H1 (cell line): Measurements from ENCODE around the gene ZNF620. TPM values are rescaled to one million over a fixed set of nuclear protein-coding genes. Genes with fewer than 3 reads are reported as not detected.

Experiments used
- CTCF ChIA-PET: fragments of 300-600 bp; sonication (Branson Sonifier 250); formaldehyde crosslinking; loops from one replicate; lab custom pipeline; 2021; ENCODE audit not compliant: partially characterized antibody; lab: Charles Lee
- POLR2A ChIA-PET: fragments of 300-600 bp; sonication (Branson Sonifier 250); formaldehyde crosslinking; loops from one replicate; lab custom pipeline; 2021; ENCODE audit warnings: inconsistent platforms; ENCODE audit not compliant: partially characterized antibody; lab: Charles Lee
- DNase-seq, 2 experiments: peaks; one replicate each; pipeline versions ENCODE4 v3.0.0 to v3.0.0-alpha.2; 2010 to 2022; ENCODE audit warnings: low spot score in 2 of 2, low read depth in 1 of 2, mixed read lengths in 1 of 2
- FAIRE-seq: peaks from 2 replicates; lab custom pipeline; 2011; peaks lifted over from hg19 to GRCh38; lab: Jason Lieb, UNC
- H2AFZ ChIP-seq: 2 replicates; pipeline ENCODE4 v1.8.1; 2012; ENCODE audit warnings: low read length, inconsistent platforms
- H2AK5ac ChIP-seq: 2 replicates; pipeline ENCODE4 v1.6.1; 2013; ENCODE audit warnings: low read depth, low read length
- H2BK120ac ChIP-seq: replicated peaks from 2 replicates; pipeline ENCODE3; 2013; ENCODE audit warnings: low read depth, low read length, inconsistent platforms
- H2BK12ac ChIP-seq: 2 replicates; pipeline ENCODE4 v1.6.1; 2013; ENCODE audit warnings: low read depth, low read length
- H2BK15ac ChIP-seq: 2 replicates; pipeline ENCODE4 v1.6.1; 2013; ENCODE audit warnings: low read length
- H2BK20ac ChIP-seq: 2 replicates; pipeline ENCODE4 v1.6.1; 2013; ENCODE audit warnings: low read length
- H2BK5ac ChIP-seq: 2 replicates; pipeline ENCODE4 v1.6.1; 2013; ENCODE audit warnings: low read depth, low read length
- H3K14ac ChIP-seq: 2 replicates; pipeline ENCODE4 v1.6.1; 2013; ENCODE audit warnings: inconsistent platforms; ENCODE audit not compliant: insufficient read length
- H3K18ac ChIP-seq: 2 replicates; pipeline ENCODE4 v1.6.1; 2013; ENCODE audit warnings: low read length; ENCODE audit errors: extremely low read depth
- H3K23ac ChIP-seq: 2 replicates; pipeline ENCODE4 v1.6.1; 2013; ENCODE audit warnings: inconsistent platforms; ENCODE audit not compliant: insufficient read length
- H3K23me2 ChIP-seq: 2 replicates; pipeline ENCODE4 v1.6.1; 2013; ENCODE audit warnings: low read depth, low read length
- H3K27ac ChIP-seq: 2 replicates; pipeline ENCODE4 v1.6.1; 2011; ENCODE audit warnings: low read depth, low read length, inconsistent platforms
- H3K27me3 ChIP-seq, 4 experiments: replicated peaks in 1 of 4; 1 replicate in 1 of 4; 2 replicates in 3 of 4; pipeline versions ENCODE4 v1.6.1 to v1.8.1; 2011 to 2013; ENCODE audit warnings: low read length in 3 of 4, mild to moderate bottlenecking in 3 of 4, inconsistent platforms in 2 of 4, mixed read lengths in 2 of 4, moderate library complexity in 1 of 4; ENCODE audit not compliant: control insufficient read depth in 3 of 4, insufficient read depth in 3 of 4; ENCODE audit errors: extremely low read depth in 1 of 4
- H3K36me3 ChIP-seq, 4 experiments: 2 replicates each; pipeline versions ENCODE4 v1.6.1 to v1.8.1; 2011 to 2013; ENCODE audit warnings: mild to moderate bottlenecking in 4 of 4, low read length in 3 of 4, moderate library complexity in 2 of 4, control low read depth in 1 of 4, inconsistent platforms in 1 of 4; ENCODE audit not compliant: insufficient read depth in 4 of 4, control insufficient read depth in 2 of 4
- H3K4ac ChIP-seq: replicated peaks from 2 replicates; pipeline ENCODE3; 2013; ENCODE audit warnings: low read length, low read depth, mixed read lengths, inconsistent platforms; ENCODE audit not compliant: insufficient read length
- H3K4me1 ChIP-seq, 4 experiments: replicated peaks in 1 of 4; 1 replicate in 1 of 4; 2 replicates in 3 of 4; pipeline versions ENCODE4 v1.6.1 to v1.8.1; 2011 to 2013; ENCODE audit warnings: low read length in 3 of 4, inconsistent platforms in 2 of 4, mixed read lengths in 1 of 4; ENCODE audit not compliant: insufficient read depth in 4 of 4, control insufficient read depth in 3 of 4
- H3K4me2 ChIP-seq, 2 experiments: 2 replicates each; pipeline versions ENCODE4 v1.6.1 to v1.8.1; 2011 to 2013; ENCODE audit warnings: low read depth in 2 of 2, low read length in 2 of 2, control low read depth in 1 of 2, inconsistent platforms in 1 of 2, mild to moderate bottlenecking in 1 of 2; ENCODE audit not compliant: insufficient read depth in 1 of 2
- H3K4me3 ChIP-seq, 4 experiments: fragments of 200-600, 300-600 bp in 1 of 4; sonication (generic), shearing (Covaris generic), sonication (Bioruptor Twin) in 1 of 4; 2 replicates each; pipeline versions ENCODE4 v1.5.1 to v1.8.1; 2011 to 2016; ENCODE audit warnings: low read length in 4 of 4, low read depth in 3 of 4, control low read depth in 2 of 4, inconsistent platforms in 2 of 4, mild to moderate bottlenecking in 2 of 4, mixed read lengths in 1 of 4, moderate library complexity in 1 of 4; ENCODE audit not compliant: insufficient read depth in 2 of 4; ENCODE audit errors: extremely low read depth in 1 of 4
- H3K56ac ChIP-seq: replicated peaks from 2 replicates; pipeline ENCODE3; 2013; ENCODE audit warnings: low read depth, mild to moderate bottlenecking, mixed read lengths, low read length, inconsistent platforms; ENCODE audit not compliant: insufficient read length
- H3K79me1 ChIP-seq: 2 replicates; pipeline ENCODE4 v1.6.1; 2013; ENCODE audit warnings: low read depth, low read length, control low read depth
- H3K79me2 ChIP-seq, 2 experiments: 2 replicates each; pipeline versions ENCODE4 v1.6.1 to v1.8.1; 2012 to 2013; ENCODE audit warnings: low read length in 2 of 2, mild to moderate bottlenecking in 2 of 2, inconsistent platforms in 1 of 2; ENCODE audit not compliant: insufficient read depth in 2 of 2, control insufficient read depth in 1 of 2
- H3K9ac ChIP-seq, 4 experiments: replicated peaks in 1 of 4; 1 replicate in 1 of 4; 2 replicates in 3 of 4; pipeline versions ENCODE4 v1.6.1 to v1.8.1; 2011 to 2013; ENCODE audit warnings: low read depth in 3 of 4, low read length in 3 of 4, control low read depth in 2 of 4, mild to moderate bottlenecking in 2 of 4, moderate library complexity in 2 of 4, inconsistent platforms in 1 of 4; ENCODE audit errors: extremely low read depth in 1 of 4
- H3K9me3 ChIP-seq, 2 experiments: 2 replicates each; pipeline versions ENCODE4 v1.6.1 to v1.8.1; 2012 to 2013; ENCODE audit warnings: mild to moderate bottlenecking in 2 of 2, moderate library complexity in 2 of 2, control low read depth in 1 of 2, inconsistent platforms in 1 of 2, low read depth in 1 of 2, low read length in 1 of 2, mixed read lengths in 1 of 2; ENCODE audit not compliant: insufficient read depth in 2 of 2
- H4K20me1 ChIP-seq, 2 experiments: replicated peaks in 1 of 2; 2 replicates each; pipeline versions ENCODE3 to v1.8.1; 2011 to 2013; ENCODE audit warnings: inconsistent platforms in 2 of 2, low read length in 2 of 2, mild to moderate bottlenecking in 1 of 2; ENCODE audit not compliant: insufficient read depth in 2 of 2, control insufficient read depth in 1 of 2
- H4K5ac ChIP-seq: 2 replicates; pipeline ENCODE4 v1.6.1; 2013; ENCODE audit warnings: low read length, low read depth, mixed read lengths, inconsistent platforms; ENCODE audit not compliant: insufficient read length
- H4K8ac ChIP-seq: 2 replicates; pipeline ENCODE4 v1.8.0; 2013; ENCODE audit warnings: mild to moderate bottlenecking, moderate library complexity, low read length, inconsistent platforms; ENCODE audit not compliant: insufficient read depth; ENCODE audit errors: extremely low read depth
- H4K91ac ChIP-seq: replicated peaks from 2 replicates; pipeline ENCODE3; 2013; ENCODE audit warnings: low read length, mixed read lengths, inconsistent platforms; ENCODE audit not compliant: insufficient read length
- ATF2 ChIP-seq: IDR thresholded peaks from 2 replicates; pipeline ENCODE4 v1.6.1; 2012; ENCODE audit warnings: low read length, inconsistent platforms
- BACH1 ChIP-seq: IDR thresholded peaks from 2 replicates; pipeline ENCODE4 v1.6.1; 2012; ENCODE audit warnings: low read length, improper control_type of control experiment
- CEBPB ChIP-seq: IDR thresholded peaks from 2 replicates; pipeline ENCODE4 v1.6.1; 2012; ENCODE audit warnings: low read depth, low read length
- FOSL1 ChIP-seq: IDR thresholded peaks from 2 replicates; pipeline ENCODE4 v1.6.1; 2011; ENCODE audit warnings: mild to moderate bottlenecking, low read depth, low read length, moderate library complexity; ENCODE audit not compliant: insufficient read depth
- HDAC2 ChIP-seq, 2 experiments: fragments of 300-600 bp in 1 of 2; sonication (generic) in 1 of 2; IDR thresholded peaks; 2 replicates each; pipeline ENCODE4 v1.6.1; 2011 to 2012; ENCODE audit warnings: low read depth in 2 of 2, low read length in 2 of 2, mild to moderate bottlenecking in 2 of 2, moderate library complexity in 2 of 2, borderline replicate concordance in 1 of 2, inconsistent platforms in 1 of 2
- POLR2A ChIP-seq, 2 experiments: IDR thresholded peaks; 1 replicate in 1 of 2; 2 replicates in 1 of 2; pipeline ENCODE4 v1.6.1; 2011; ENCODE audit warnings: low read depth in 2 of 2, low read length in 2 of 2, mild to moderate bottlenecking in 2 of 2; ENCODE audit errors: control extremely low read depth in 1 of 2
- POU5F1 ChIP-seq: IDR thresholded peaks from 2 replicates; pipeline ENCODE4 v1.6.1; 2011; ENCODE audit warnings: low read depth, mild to moderate bottlenecking, low read length, moderate library complexity
- RNF2 ChIP-seq: fragments of 200-900, 300-1000 bp; sonication (generic); IDR thresholded peaks from 2 replicates; pipeline ENCODE4 v1.7.1; 2016; ENCODE audit warnings: borderline replicate concordance, low read depth, mild to moderate bottlenecking, antibody characterized with exemption, low read length; ENCODE audit not compliant: poor library complexity, severe bottlenecking; ENCODE audit errors: missing control alignments
- SP1 ChIP-seq: IDR thresholded peaks from 2 replicates; pipeline ENCODE4 v1.6.1; 2011; ENCODE audit warnings: low read depth, low read length
- ZNF274 ChIP-seq: IDR thresholded peaks from 2 replicates; pipeline ENCODE4 v1.7.0; 2012; ENCODE audit warnings: low read length, borderline replicate concordance; ENCODE audit errors: extremely low read depth
- WGBS, 2 experiments: shearing (Covaris generic) in 1 of 2; methylation state at CpG; one replicate each; pipeline versions ENCODE4 v1.1.6 to v1.1.7; 2013 to 2015; ENCODE audit warnings: low lambda C conversion rate in 2 of 2, mixed read lengths in 2 of 2, inconsistent platforms in 1 of 2, low coverage in 1 of 2, missing lambda C conversion rate in 1 of 2; ENCODE audit not compliant: insufficient replicate concordance in 2 of 2, insufficient coverage in 1 of 2, insufficient read length in 1 of 2; ENCODE audit errors: extremely low coverage in 1 of 2, missing lambda C conversion rate in 1 of 2; 5-methylcytosine and 5-hydroxymethylcytosine counted together
- polyA plus RNA-seq, 7 experiments: library from polyadenylated mRNA; depleted of rRNA in 3 of 7; stranded (reverse) in 5 of 7; unstranded in 2 of 7; fragments of >200 nt in 5 of 7; fragments of 200-250 nt in 2 of 7; gene quantifications; 1 replicate in 5 of 7; 2 replicates in 1 of 7; 4 replicates in 1 of 7; pipeline versions ENCODE4 v1.2.1 to v1.2.3, GENCODE V29; 2011 to 2013; ENCODE audit warnings: missing spikeins in 2 of 7, mixed read lengths in 2 of 7
- total RNA-seq: library from RNA; stranded (reverse); fragmentation: NEBNext Ultra II Directional; extraction: Animal tissue kit (Norgen Biotek cat#: 25700); gene quantifications from 2 replicates; pipeline ENCODE4 v1.2.1, GENCODE V29; 2021

Gene ZNF620
- total and polyA plus RNA-seq, 2 of the 8 experiments (the other 6 are each of a cell fraction or from before 2014, with no cell fraction given), result 5.1 to 20.2 TPM

GRCh38 chr3:40550167-40550566 is 44.3 kb downstream of the ZNF620 start:
- H2BK120ac ChIP-seq, result no peak overlapping the region
- H3K23ac ChIP-seq, result no peak overlapping the region
- peaks cover 0 to 7% of the 10 kb centered on the region in 2 experiments; a peak in 1 of 4 replicates for H3K9me3 ChIP-seq
- no peak overlapping the region for H3K4me3 ChIP-seq
- no peaks in the 10 kb centered on the region for H3K36me3 ChIP-seq
- no peak overlapping the region for H3K18ac ChIP-seq
- no peak overlapping the region for H2AFZ ChIP-seq
- H3K23me2 ChIP-seq, result 0 out of 2 replicates have a peak, but pooled peaks cover 1% of the 10 kb centered on the region
- no peak overlapping the region for H3K9ac ChIP-seq
- H2BK20ac ChIP-seq, result no peak overlapping the region
- H3K56ac ChIP-seq, result no peak overlapping the region
- POLR2A ChIA-PET, result interaction anchor here (0.9 kb wide), 1 partner anchor 25 kb away, joined by 3 read pairs; the partner anchor contains the start of gene ZNF621
- no peak overlapping the region for H2BK12ac ChIP-seq
- H4K20me1 ChIP-seq, result no peaks in the 10 kb centered on the region
- CTCF ChIA-PET, result no interaction called here
- no peak overlapping the region for H2BK5ac ChIP-seq
- no peak for DNase-seq
- no peak overlapping the region for H4K91ac ChIP-seq
- no peaks in the 10 kb centered on the region for H3K4me1 ChIP-seq
- H4K5ac ChIP-seq, result no peak overlapping the region
- H3K79me2 ChIP-seq, result no peaks in the 10 kb centered on the region
- no peak overlapping the region for H3K14ac ChIP-seq
- no peaks in the 10 kb centered on the region for H3K79me1 ChIP-seq
- H3K27ac ChIP-seq, result no peak overlapping the region
- 100% methylated on average over 1 of the region's 1 CpG; no CpG with 5 or more reads in 1 of the 2 experiments for WGBS, 2 experiments
- no peaks in the 10 kb centered on the region for H3K27me3 ChIP-seq
- H4K8ac ChIP-seq, result no peak overlapping the region
- no peak for FAIRE-seq
- no peak overlapping the region for H2AK5ac ChIP-seq
- no peak overlapping the region for H2BK15ac ChIP-seq
- no peak overlapping the region for H3K4ac ChIP-seq
- H3K4me2 ChIP-seq, result no peak overlapping the region
- TF ChIP-seq HDAC2 (IDR thresholded peaks at IDR 0.05; ENCODE audit: borderline replicate concordance in 1 of 2, low read depth in 2 of 2, low read length in 2 of 2) (no peak), FOSL1 (no peak), ZNF274 (no peak), ATF2 (no peak), POLR2A (IDR thresholded peaks at IDR 0.05; ENCODE audit: control extremely low read depth in 1 of 2, low read depth in 2 of 2, low read length in 2 of 2) (no peak), POU5F1 (no peak), CEBPB (no peak), RNF2 (no peak), SP1 (no peak), BACH1 (no peak)
